Sciatic nerve (tissue), 2 donors: ENCODE results near the gene NUP155. TPM values are rescaled to one million over a fixed set of nuclear protein-coding genes. Genes with fewer than 3 reads are reported as not detected.
A peak's percentile ranks its signal among the peaks of the same experiment; 100 is the strongest.
"Not testable (repeated sequence)": the region's sequence is repeated elsewhere in the genome, so short reads cannot be mapped to it uniquely, and the experiment has no call there.

Source experiments
- ATAC-seq: fragments of 200-7000 bp; cut with Tn5 transposase; one replicate; pipeline ENCODE4 v1.9.1; 2020; ENCODE audit warnings: mild to moderate bottlenecking, moderate library complexity
- DNase-seq: peaks from one replicate; pipeline ENCODE4 v3.0.0-alpha.2; 2020; ENCODE audit warnings: low spot score
- intact Hi-C: fragments of 100-400 bp; cut with DNase I; formaldehyde crosslinking; loops from one replicate; pipeline ENCODE4 v1.14.2; 2022
- total RNA-seq: library from RNA; stranded (reverse); fragmentation: NEBNext Ultra II Directional; extraction: Animal tissue kit (Norgen Biotek cat#: 25700); gene quantifications from one replicate; pipeline ENCODE4 v1.2.1, GENCODE V29; 2021
- donor health status: DM: no; HTN: no; CAD: no.
- donor health status: DM: no; HTN: no; CAD: no.

NUP155 gene
- total RNA-seq, 1 donor from 2014 or later: 23.1 TPM

DNA sequence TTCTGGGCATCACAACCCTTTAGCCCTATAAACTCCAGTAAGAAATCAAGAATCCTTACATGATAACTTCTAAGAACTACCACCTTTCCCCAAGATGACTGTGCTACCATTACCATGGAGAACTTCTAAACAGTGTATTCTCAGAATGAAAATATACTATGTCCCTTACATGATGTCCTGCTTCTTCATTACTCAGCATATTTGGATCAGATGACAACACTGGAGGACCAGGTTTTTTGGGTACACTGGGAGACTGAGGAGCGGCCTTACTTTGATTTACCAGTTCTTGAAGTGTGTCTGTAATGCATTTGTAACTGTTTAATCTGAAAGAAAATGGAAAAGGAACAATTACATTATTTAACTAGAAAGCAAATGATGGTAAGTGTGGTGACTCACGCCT is 66.0 kb downstream of the NUP155 start:
- intact Hi-C loops: no loop called here
- ATAC-seq (no peak), DNase-seq (no peak)

GRCh38 chr5:37296313-37296712 is 74.6 kb downstream of the NUP155 start:
- DNase-seq, ATAC-seq, intact Hi-C loops: not testable (repeated sequence)

DNA sequence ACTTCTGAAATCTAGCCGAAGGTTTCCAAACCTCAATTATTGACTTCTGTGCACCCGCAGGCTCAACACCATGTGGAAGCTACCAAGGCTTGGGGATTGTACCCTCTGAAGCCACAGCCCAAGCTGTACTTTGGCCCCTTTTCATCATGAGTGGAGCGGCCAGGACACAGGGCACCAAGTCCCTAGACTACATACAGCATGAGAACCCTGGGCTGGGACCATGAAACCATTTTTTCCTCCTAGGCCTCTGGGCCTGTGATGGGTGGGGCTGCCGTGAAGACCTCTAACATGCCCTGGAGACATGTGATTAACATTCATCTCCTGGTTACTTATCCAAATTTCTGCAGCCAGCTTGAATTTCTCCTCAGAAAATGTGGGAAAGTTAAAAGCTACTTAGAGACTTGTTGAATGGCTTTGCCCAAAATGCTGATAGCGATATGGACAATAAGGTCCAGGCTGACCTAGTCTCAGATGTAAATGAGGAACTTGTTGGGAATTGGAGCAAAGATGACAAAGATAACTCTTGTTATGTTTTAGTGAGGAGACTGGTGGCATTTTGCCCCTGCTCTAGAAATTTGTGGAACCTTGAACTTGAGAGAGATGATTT is 87.6 kb downstream of the NUP155 start:
- DNase-seq (no peak), ATAC-seq (no peak)
- intact Hi-C loops: no loop called here

GRCh38 chr5:37275511-37275910 is 95.4 kb downstream of the NUP155 start:
- intact Hi-C loops: no loop called here

GRCh38 chr5:37272511-37272910 is 98.4 kb downstream of the NUP155 start:
- DNase-seq (no peak), ATAC-seq (peak; percentile 83)
- intact Hi-C loops: no loop called here

More at GRCh38 chr5:37275511-37275910, 95.4 kb downstream of the NUP155 start:
- no peak for DNase-seq
- no peak for ATAC-seq

GRCh38 chr5:37268100-37268499 is 102.8 kb downstream of the NUP155 start:
- intact Hi-C loops, ATAC-seq, DNase-seq: not testable (repeated sequence)

GRCh38 chr5:37255774-37256358 is 115.0 kb downstream of the NUP155 start:
- intact Hi-C loops: no loop called here
- DNase-seq: no peak
- no peak for ATAC-seq

GRCh38 chr5:37254581-37254980 is 116.3 kb downstream of the NUP155 start:
- DNase-seq (no peak), ATAC-seq (no peak)
- intact Hi-C loops: no loop called here

DNA sequence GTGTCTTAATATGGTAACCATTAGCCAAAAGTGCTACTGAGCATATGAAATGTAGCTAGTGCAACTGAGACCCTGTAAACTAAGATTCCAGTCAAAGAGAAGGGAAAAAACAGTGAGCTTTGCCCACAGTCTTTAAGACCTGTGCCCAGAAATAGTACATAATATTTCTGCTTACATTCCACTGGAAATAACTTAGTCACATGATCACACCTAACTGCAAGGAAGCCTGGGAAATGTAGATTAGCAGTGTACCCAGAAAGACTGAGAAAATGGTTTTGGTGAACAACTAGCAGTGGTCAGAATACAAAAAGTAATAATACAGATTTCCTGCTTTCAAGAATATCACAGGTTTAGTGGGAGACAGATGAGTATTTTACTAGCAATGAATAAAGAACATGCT is 119.2 kb downstream of the NUP155 start:
- intact Hi-C loops: no loop called here
- ATAC-seq: no peak
- DNase-seq: no peak

DNA sequence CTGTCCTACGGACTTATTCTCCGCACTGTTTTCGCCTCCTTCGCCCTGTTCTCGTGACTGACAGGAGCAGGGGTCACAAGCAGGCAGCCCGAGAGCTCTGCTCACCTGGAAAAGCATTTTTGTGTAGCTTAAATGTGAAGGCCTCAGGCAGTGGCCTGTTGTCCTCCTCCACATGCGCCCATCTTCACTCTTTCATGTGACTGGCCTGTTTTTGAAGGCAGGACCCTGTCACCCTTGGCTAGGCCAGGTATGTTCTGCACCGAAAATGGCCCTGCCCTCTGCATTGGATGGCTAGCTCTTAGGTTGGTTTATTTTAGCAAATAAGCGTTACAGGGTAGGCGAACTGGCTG is 121.1 kb downstream of the NUP155 start:
- intact Hi-C loops: no loop called here
- peak; percentile 11 for ATAC-seq
- DNase-seq: no peak

DNA sequence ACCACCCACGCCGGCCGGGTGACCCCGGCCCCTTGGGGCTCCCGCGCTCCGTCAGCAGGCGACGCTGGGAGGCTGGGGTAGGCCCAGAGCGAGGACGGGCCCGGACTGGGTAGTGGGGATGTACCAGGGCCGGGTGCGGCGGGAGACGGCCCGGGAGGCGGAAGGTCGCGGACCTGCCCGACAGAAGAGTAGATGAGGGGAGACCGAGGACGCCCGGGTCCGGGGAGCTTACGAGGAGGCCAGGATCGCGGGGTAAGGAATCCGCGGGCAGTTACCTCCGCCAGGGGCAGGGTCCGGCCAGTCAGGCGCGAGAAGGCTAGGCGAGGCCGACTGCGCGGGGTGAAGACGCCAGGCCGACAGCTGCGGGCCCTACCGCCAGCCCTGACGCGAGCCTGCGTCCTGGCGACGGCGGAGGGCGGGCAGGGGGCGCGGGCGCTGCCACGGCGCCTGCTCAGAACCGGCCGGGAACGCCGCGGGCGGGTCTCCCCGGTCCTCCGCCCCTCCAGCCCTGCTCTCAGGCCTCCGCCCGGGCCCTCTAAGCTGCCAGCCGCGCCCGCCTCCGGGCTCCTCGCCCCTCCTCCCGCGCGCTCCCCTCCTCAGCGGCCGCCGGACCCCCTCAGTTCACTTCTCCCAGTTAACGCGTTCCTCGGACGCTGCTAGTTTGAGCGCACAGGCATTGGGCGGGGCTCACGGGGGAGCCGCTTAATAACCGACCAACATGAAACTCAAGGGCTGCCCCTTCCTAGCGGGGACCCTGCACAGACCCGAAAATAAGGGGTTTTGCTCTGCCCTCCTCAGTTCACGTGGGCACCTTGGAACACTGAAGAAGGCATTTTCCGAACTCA is 121.7 kb downstream of the NUP155 start, which contains the start of gene CPLANE1:
Gene CPLANE1 (minus strand): TSS at position 407 of the 845 bp plus-strand sequence. CDS start 1,678 bp downstream, outside the sequence.
- ATAC-seq: peak; percentile 94
- intact Hi-C loops: no loop called here
- DNase-seq: peak; percentile 86

DNA sequence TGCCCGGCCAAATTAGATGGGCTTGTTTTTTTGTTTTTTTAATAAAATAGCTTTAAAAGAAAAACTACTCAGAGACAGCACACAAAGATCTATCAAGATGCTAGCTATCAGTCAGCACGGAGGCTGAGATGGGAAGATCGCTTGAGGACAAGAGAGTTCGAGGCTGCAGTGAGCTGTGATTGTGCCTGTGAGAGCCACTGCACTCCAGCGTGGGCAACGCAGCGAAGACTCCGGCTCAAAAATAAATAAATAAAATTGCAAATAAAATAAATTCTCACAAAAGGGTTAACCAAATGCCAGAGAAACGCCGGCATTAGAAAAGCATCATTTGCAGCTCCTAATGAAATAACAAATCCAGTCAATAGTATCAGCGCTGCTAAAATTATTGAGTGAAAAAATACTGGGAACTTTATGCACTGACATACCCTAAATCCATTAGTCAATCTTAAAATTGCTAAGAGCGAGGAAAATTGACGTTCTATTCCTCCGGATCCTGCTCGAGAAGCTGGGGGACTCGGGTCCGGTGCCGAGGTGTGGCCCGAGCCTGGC is 122.4 kb downstream of the NUP155 start:
- DNase-seq: no peak
- intact Hi-C loops: no loop called here
- ATAC-seq: no peak

- intact Hi-C loops: no loop called here
- ATAC-seq: no peak
- DNase-seq: no peak
These were observed 123.4 kb downstream of the NUP155 start for GRCh38 chr5:37247496-37247895.

- intact Hi-C loops: no loop called here
- DNase-seq (no peak), ATAC-seq (no peak)
These were observed 123.9 kb downstream of the NUP155 start for GRCh38 chr5:37247036-37247435.

Other genes with a start within 250 kb of the NUP155 start
- 53.7 TPM for gene CPLANE1, start 121.7 kb downstream of the NUP155 start, total RNA-seq
- 43.7 TPM for gene WDR70, start 8.2 kb upstream of the NUP155 start, total RNA-seq